Activated CD8-positive, alpha-beta T cell treated with anti-CD3 and anti-CD28 coated beads for 36 hours (primary cell): ENCODE results near the gene AP1M2. TPM values are rescaled to one million over a fixed set of nuclear protein-coding genes. Genes with fewer than 3 reads are reported as not detected.

Source experiments
- ATAC-seq: fragments of 200-7000 bp; cut with Tn5 transposase; one replicate; pipeline ENCODE4 v1.10.0; 2021; ENCODE audit warnings: mild to moderate bottlenecking, moderate library complexity
- CTCF ChIA-PET: fragments of 350-600 bp; sonication (Branson Sonifier 250); formaldehyde crosslinking; loops from one replicate; lab custom pipeline; 2021; ENCODE audit warnings: antibody characterized with exemption; lab: Charles Lee
- POLR2A ChIA-PET: fragments of 350-600 bp; sonication (Branson Sonifier 250); formaldehyde crosslinking; loops from one replicate; lab custom pipeline; 2021; ENCODE audit warnings: antibody characterized with exemption; lab: Charles Lee
- DNase-seq: peaks from one replicate; pipeline ENCODE4 v3.0.0-alpha.2; 2020
- H3K27ac Mint-ChIP-seq: one replicate; pipeline ENCODE4 v1.8.0; 2021; ENCODE audit warnings: mild to moderate bottlenecking, mixed read lengths
- H3K27me3 Mint-ChIP-seq: one replicate; pipeline ENCODE4 v1.8.0; 2021; ENCODE audit warnings: mixed read lengths
- H3K36me3 Mint-ChIP-seq: one replicate; pipeline ENCODE4 v1.8.0; 2021; ENCODE audit warnings: low read depth, mixed read lengths
- H3K4me1 Mint-ChIP-seq: one replicate; pipeline ENCODE4 v1.8.0; 2021; ENCODE audit warnings: low read depth, mixed read lengths
- H3K4me3 Mint-ChIP-seq: one replicate; pipeline ENCODE4 v1.8.0; 2021; ENCODE audit warnings: mild to moderate bottlenecking, moderate library complexity, mixed read lengths
- H3K9me3 Mint-ChIP-seq: one replicate; pipeline ENCODE4 v1.8.0; 2021; ENCODE audit warnings: mixed read lengths
- intact Hi-C: fragments of 100-400 bp; cut with micrococcal nuclease; formaldehyde crosslinking; loops from one replicate; pipeline ENCODE4 v1.10.0; 2022
- total RNA-seq, 2 experiments: library from RNA; stranded (reverse); gene quantifications; one replicate each; pipeline ENCODE4 v1.2.3, GENCODE V29; 2021
- TF ChIP-seq, protein P1 (sequence below): fragments of 200-600 bp; IDR thresholded peaks from one replicate; pipeline ENCODE4 v1.8.0; 2022; ENCODE audit warnings: antibody characterized with exemption, mild to moderate bottlenecking

AP1M2 gene
- total RNA-seq, 2 experiments from 2014 or later, result not detected

DNA sequence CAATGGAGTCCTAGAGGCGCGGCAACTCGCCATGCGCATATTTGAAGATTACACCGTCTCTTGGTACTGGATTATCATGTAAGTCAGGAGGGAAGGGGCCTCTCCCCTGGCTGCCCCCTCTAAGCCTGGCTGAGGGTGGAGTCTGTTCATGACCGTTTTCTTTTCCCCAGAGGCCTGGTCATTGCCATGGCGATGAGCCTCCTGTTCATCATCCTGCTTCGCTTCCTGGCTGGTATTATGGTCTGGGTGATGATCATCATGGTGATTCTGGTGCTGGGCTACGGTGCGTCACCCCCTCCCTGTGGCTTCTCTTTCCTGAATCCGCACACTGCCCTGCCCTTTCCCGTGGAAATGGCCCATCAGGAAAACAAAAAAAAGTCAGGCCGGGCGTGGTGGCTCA, 44.8 kb upstream of the AP1M2 start:
- TF ChIP-seq, protein P1, sequence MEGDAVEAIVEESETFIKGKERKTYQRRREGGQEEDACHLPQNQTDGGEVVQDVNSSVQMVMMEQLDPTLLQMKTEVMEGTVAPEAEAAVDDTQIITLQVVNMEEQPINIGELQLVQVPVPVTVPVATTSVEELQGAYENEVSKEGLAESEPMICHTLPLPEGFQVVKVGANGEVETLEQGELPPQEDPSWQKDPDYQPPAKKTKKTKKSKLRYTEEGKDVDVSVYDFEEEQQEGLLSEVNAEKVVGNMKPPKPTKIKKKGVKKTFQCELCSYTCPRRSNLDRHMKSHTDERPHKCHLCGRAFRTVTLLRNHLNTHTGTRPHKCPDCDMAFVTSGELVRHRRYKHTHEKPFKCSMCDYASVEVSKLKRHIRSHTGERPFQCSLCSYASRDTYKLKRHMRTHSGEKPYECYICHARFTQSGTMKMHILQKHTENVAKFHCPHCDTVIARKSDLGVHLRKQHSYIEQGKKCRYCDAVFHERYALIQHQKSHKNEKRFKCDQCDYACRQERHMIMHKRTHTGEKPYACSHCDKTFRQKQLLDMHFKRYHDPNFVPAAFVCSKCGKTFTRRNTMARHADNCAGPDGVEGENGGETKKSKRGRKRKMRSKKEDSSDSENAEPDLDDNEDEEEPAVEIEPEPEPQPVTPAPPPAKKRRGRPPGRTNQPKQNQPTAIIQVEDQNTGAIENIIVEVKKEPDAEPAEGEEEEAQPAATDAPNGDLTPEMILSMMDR, result no peak
- intact Hi-C loops, result no loop called here
- ATAC-seq (no peak), DNase-seq (no peak)
- CTCF ChIA-PET, result no interaction called here
- Mint-ChIP-seq H3K36me3 (peaks cover 45% of the 10 kb centered on the region), H3K27me3 (no peaks in the 10 kb centered on the region), H3K4me1 (no peaks in the 10 kb centered on the region), H3K27ac (no peak overlapping the region), H3K9me3 (no peaks in the 10 kb centered on the region), H3K4me3 (no peak overlapping the region)
- POLR2A ChIA-PET, result no interaction called here

DNA sequence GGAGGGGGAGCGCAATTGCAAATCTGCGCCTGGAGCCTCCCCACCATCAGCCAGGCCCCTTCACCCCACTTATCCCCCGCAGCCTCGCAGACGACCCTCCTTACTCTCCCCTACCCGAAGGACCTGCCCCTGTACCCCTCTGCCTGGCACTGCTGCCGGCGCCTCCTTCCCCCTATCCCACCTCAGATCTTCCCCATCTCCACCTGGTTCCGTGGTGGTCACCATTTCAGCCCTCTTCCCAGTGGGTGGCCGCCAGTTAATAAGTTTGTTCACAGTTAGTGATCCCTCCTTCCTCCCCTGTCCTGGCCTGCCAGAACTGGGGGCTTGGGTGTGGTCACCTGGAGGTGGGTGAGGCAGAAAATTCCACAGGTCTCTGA, 38.6 kb upstream of the AP1M2 start:
- CTCF ChIA-PET, result interaction anchor here (2.2 to 2.4 kb wide), 2 partner anchors 18 to 45 kb away, joined by 6 to 11 read pairs; no protein-coding TSS in a partner anchor
- no peak for ATAC-seq
- Mint-ChIP-seq H3K27ac (peak overlapping the region; percentile 30), H3K4me3 (no peak overlapping the region), H3K36me3 (peaks cover 21% of the 10 kb centered on the region), H3K4me1 (peaks cover 30% of the 10 kb centered on the region), H3K27me3 (no peaks in the 10 kb centered on the region), H3K9me3 (no peaks in the 10 kb centered on the region)
- POLR2A ChIA-PET, result interaction anchor here (0.9 kb wide), 1 partner anchor 14 kb away, joined by 3 read pairs; no protein-coding TSS in a partner anchor
- TF ChIP-seq, protein P1, result no peak
- no peak for DNase-seq
- intact Hi-C loops, result no loop called here

DNA sequence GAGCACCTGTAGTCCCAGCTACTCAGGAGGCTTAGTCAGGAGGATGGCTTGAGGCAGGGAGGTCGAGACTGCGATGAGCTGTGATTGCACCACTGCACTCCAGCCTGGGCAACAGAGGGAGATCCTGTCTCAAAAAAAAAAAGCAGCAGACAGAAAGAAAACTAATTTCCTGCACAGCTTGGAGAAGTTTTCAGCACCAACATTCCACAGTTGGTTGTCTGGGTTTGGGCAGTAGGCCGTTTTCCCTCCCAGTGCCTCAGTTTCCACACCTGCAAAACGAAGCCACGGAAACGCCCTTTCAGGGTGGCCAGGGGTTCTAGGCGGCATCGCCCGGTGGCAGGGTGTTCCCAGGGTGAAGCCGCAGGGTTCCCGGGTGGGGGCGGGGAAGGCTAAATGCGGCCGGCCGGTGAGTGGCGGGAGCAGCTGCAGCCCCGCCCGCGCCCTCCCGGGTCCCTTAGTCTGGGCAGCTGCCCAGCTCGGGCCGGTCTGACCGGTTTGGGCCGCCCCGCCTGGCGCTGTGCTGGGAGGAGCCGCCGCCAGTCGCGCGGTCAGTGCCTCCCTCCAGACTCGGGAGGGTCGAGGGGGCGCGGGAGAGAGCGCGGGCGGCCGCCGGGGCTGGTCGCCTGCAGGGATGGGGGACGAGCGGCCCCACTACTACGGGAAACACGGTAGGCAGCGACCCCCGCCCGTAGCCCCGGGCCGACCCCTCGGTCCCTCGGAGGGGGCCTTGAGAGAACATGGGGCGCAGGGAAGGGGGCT, 38.1 kb upstream of the AP1M2 start, which contains the start of gene SLC44A2:
SLC44A2 (plus strand) TSS at position 551 of the 759 bp plus-strand sequence; CDS start at position 632, 81 bp downstream.
- H3K27me3 Mint-ChIP-seq, result no peaks in the 10 kb centered on the region
- H3K4me1 Mint-ChIP-seq, result peaks cover 34% of the 10 kb centered on the region
- ChIA-PET CTCF (interaction anchor here (0.7 to 2.4 kb wide), 2 partner anchors 19 to 75 kb away, joined by 3 to 6 read pairs; no protein-coding TSS in a partner anchor), POLR2A (interaction anchor here (0.9 to 2.6 kb wide), 3 partner anchors 14 to 21 kb away, joined by 3 to 8 read pairs (median 3); no protein-coding TSS in a partner anchor)
- intact Hi-C loops, result no loop called here
- peak within 1 kb of the TSS; percentile 46 for H3K27ac Mint-ChIP-seq
- DNase-seq, result no peak
- H3K9me3 Mint-ChIP-seq, result no peaks in the 10 kb centered on the region
- ATAC-seq, result no peak
- no peak within 1 kb of the TSS for H3K4me3 Mint-ChIP-seq
- H3K36me3 Mint-ChIP-seq, result peaks cover 21% of the 10 kb centered on the region
- TF ChIP-seq, protein P1, result no peak

DNA sequence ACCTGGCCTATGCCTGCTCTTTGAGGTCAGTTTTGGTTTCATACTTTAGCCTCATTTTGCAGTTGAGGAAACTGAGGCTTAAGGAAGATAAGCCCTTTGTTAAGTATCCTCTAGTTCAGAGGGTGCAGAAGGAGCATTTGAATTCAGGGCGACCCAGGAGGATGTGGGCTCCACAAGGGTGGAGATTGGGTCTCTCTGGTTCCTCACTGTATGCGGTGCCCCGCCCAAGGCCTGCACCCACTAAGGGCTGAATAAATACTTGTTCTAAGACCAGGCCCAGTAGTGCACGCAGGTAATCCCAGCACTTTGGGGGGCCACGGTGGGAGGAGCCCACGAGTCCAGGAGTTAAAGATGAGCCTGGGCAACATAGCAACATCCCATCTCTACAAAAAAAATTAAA, 37.5 kb upstream of the AP1M2 start:
- DNase-seq, result no peak
- Mint-ChIP-seq H3K36me3 (peaks cover 19% of the 10 kb centered on the region), H3K4me1 (peaks cover 38% of the 10 kb centered on the region), H3K27me3 (no peaks in the 10 kb centered on the region), H3K9me3 (no peaks in the 10 kb centered on the region), H3K27ac (peak overlapping the region; percentile 46), H3K4me3 (no peak overlapping the region)
- POLR2A ChIA-PET, result interaction anchor here (0.9 to 2.6 kb wide), 3 partner anchors 17 to 20 kb away, joined by 3 to 8 read pairs (median 3); no protein-coding TSS in a partner anchor
- CTCF ChIA-PET, result interaction anchor here (0.7 to 6.8 kb wide), 2 partner anchors 20 to 75 kb away, joined by 3 to 30 read pairs; no protein-coding TSS in a partner anchor
- TF ChIP-seq, protein P1, result no peak
- intact Hi-C loops, result no loop called here
- peak; percentile 37 for ATAC-seq

DNA sequence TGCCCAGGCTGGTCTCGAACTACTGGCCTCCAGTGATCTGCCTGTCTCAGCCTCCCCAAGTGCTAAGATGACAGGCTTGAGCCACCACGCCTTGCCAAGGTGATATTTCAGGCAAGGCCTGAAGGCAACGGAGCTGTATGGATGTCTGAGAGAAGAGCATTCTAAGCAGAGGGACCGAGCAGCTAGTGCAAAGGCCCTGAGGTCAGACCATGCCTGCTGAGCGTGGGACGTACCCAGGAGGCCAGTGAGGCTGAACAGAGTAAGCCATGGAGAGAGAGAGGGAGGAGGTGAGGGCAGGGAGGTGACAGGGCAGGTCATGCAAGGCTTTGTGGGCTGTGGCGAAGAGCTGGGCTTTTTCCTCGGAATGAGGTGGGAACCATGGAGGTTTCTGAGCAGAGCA, 34.9 kb upstream of the AP1M2 start:
- DNase-seq, result no peak
- ChIA-PET CTCF (interaction anchor here (1.0 to 6.8 kb wide), 3 partner anchors 23 to 42 kb away, joined by 3 to 30 read pairs (median 10); no protein-coding TSS in a partner anchor), POLR2A (interaction anchor here (0.8 to 3.4 kb wide), 4 partner anchors 10 to 31 kb away, joined by 3 to 13 read pairs (median 5); no protein-coding TSS in a partner anchor)
- no peaks in the 10 kb centered on the region for H3K9me3 Mint-ChIP-seq
- peaks cover 8% of the 10 kb centered on the region for H3K36me3 Mint-ChIP-seq
- H3K4me1 Mint-ChIP-seq, result peaks cover 43% of the 10 kb centered on the region
- H3K4me3 Mint-ChIP-seq, result no peak overlapping the region
- no peak for ATAC-seq
- TF ChIP-seq, protein P1, result no peak
- H3K27ac Mint-ChIP-seq, result peak overlapping the region; percentile 73
- intact Hi-C loops, result no loop called here
- no peaks in the 10 kb centered on the region for H3K27me3 Mint-ChIP-seq
